HL-60 (cell line): ENCODE results near the gene CDYL2.

Source experiments
- DNase-seq, 2 experiments: peaks; one replicate each; pipeline ENCODE4 v3.0.0-alpha.2; 2010 to 2020; ENCODE audit warnings: low read depth in 1 of 2, low spot score in 1 of 2
- H3K27ac ChIP-seq: fragments of 250-450 bp; sonication (Bioruptor Pico); replicated peaks from 2 replicates; pipeline ENCODE4 v1.5.1; 2020; ENCODE audit warnings: mild to moderate bottlenecking, moderate library complexity
- H3K27me3 ChIP-seq: fragments of 250-450 bp; sonication (Bioruptor Pico); 2 replicates; pipeline ENCODE4 v1.5.1; 2021; ENCODE audit warnings: mild to moderate bottlenecking, moderate library complexity; ENCODE audit not compliant: insufficient read depth, poor library complexity, severe bottlenecking
- H3K4me3 ChIP-seq: replicated peaks from 2 replicates; pipeline ENCODE4 v1.5.1; 2011; ENCODE audit warnings: mild to moderate bottlenecking, control low read depth, low read length; ENCODE audit not compliant: insufficient read depth
- CTCF ChIP-seq: IDR thresholded peaks from one replicate; pipeline ENCODE4 v1.5.1; 2011; ENCODE audit warnings: low read length, control low read depth, inconsistent platforms; ENCODE audit not compliant: insufficient read depth
- GABPA ChIP-seq: IDR thresholded peaks from 2 replicates; pipeline ENCODE4 v1.6.1; 2012; ENCODE audit warnings: low read depth
- POLR2AphosphoS5 ChIP-seq: IDR thresholded peaks from 2 replicates; pipeline ENCODE4 v1.6.1; 2012; ENCODE audit warnings: low read depth
- REST ChIP-seq: IDR thresholded peaks from 2 replicates; pipeline ENCODE4 v1.6.1; 2012; ENCODE audit warnings: low read depth; ENCODE audit not compliant: insufficient replicate concordance
- SPI1 ChIP-seq: IDR thresholded peaks from 2 replicates; pipeline ENCODE4 v1.6.1; 2012; ENCODE audit warnings: low read depth, mild to moderate bottlenecking, borderline replicate concordance

The CDYL2 gene

DNA sequence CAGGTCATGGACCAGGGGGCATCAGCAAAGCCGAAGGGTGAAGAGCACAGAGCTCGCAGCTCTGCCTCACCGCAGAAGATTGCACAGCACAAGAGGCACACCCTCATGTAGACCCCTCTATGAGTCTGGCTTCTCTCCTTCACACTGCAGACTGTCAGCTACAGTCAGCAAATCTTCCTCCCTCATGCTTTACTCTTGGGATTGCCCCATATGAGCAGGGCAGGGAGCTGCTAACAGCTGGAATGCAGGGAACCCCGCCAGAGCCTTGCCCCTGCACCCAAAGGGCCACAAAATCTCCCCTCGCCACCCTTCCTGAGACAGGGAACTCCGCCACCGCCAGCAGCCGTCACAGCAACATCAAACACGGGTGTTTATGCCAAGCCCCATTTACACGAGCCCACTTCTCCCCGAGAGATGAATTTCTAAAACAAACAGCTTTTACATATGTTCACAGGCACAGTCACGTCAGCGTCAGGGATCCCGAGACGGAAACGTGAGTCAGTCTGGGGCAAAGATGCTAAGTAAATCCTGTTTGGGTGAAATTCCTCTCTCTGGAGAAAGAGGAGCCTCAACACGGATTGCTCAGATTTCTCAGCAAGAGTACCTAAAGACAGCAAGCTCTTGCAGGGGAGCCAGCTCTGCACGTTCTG, 121.9 kb downstream of the CDYL2 start:
- no peaks in the 10 kb centered on the region for H3K27me3 ChIP-seq
- TF ChIP-seq GABPA = no peak
- TF ChIP-seq CTCF = no peak
- TF ChIP-seq SPI1 = no peak
- no peak for TF ChIP-seq POLR2AphosphoS5
- TF ChIP-seq REST = no peak
- no peak overlapping the region for H3K27ac ChIP-seq
- H3K4me3 ChIP-seq = no peak overlapping the region
- DNase-seq = no peak

DNA sequence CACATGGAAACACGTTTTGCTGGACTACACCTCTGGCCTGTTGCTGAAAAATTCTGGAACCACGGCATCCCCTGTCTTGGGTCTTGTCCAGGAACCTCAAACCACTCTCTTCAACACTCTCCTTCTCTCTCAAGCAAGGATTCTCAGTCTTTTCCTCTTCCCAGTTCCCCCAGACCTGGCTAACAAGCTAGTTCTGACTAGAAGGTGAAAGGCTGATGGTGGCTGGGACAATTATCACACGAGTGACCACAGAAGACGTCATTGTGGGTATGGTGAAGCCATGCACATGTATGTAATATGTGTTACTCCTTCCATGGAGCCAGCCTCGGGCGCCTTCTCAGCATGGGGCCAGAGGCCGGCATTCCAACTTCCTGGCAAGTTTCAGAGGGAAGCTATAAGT, 123.0 kb downstream of the CDYL2 start:
- Histone ChIP-seq H3K27me3 (no peaks in the 10 kb centered on the region), H3K27ac (no peak overlapping the region), H3K4me3 (no peak overlapping the region)
- DNase-seq = no peak
- no peak for TF ChIP-seq CTCF
- no peak for TF ChIP-seq POLR2AphosphoS5
- TF ChIP-seq GABPA = no peak
- TF ChIP-seq SPI1 = no peak
- no peak for TF ChIP-seq REST

- DNase-seq = no peak
- H3K27ac ChIP-seq = no peak overlapping the region
These were observed 123.6 kb downstream of the CDYL2 start for GRCh38 chr16:80680839-80681238.

More at GRCh38 chr16:80680839-80681238, 123.6 kb downstream of the CDYL2 start:
- H3K27me3 ChIP-seq = no peaks in the 10 kb centered on the region
- TF ChIP-seq GABPA (no peak), SPI1 (no peak), POLR2AphosphoS5 (no peak), CTCF (no peak)
- H3K4me3 ChIP-seq = no peak overlapping the region
